Large intestine (tissue), 3 donors: ENCODE data around the gene KRT35. TPM values are rescaled to one million over a fixed set of nuclear protein-coding genes. Genes with fewer than 3 reads are reported as not detected.

Source experiments
- DNase-seq, 2 donors: peaks; one replicate each; pipeline versions ENCODE4 v3.0.0 to v3.0.0-alpha.2; 2013
- H3K27ac ChIP-seq: one replicate; pipeline ENCODE4 v1.5.1; 2013; ENCODE audit warnings: low read length
- H3K27me3 ChIP-seq: 2 replicates; pipeline ENCODE4 v1.6.1; 2013; ENCODE audit warnings: low read length; ENCODE audit not compliant: control insufficient read depth, insufficient read depth
- H3K36me3 ChIP-seq: 2 replicates; pipeline ENCODE4 v1.6.1; 2013; ENCODE audit warnings: low read length; ENCODE audit not compliant: control insufficient read depth, insufficient read depth
- H3K4me1 ChIP-seq: one replicate; pipeline ENCODE4 v1.6.1; 2013; ENCODE audit warnings: low read length; ENCODE audit not compliant: control insufficient read depth, insufficient read depth
- H3K4me3 ChIP-seq: one replicate; pipeline ENCODE4 v1.5.1; 2013; ENCODE audit warnings: low read length
- H3K9me3 ChIP-seq: one replicate; pipeline ENCODE4 v1.6.1; 2013; ENCODE audit warnings: mild to moderate bottlenecking, low read depth, low read length, moderate library complexity; ENCODE audit not compliant: control insufficient read depth
- WGBS: methylation state at CpG from one replicate; pipeline ENCODE4 v1.1.5; 2013; ENCODE audit warnings: low lambda C conversion rate; ENCODE audit not compliant: insufficient coverage; 5-methylcytosine and 5-hydroxymethylcytosine counted together
- polyA plus RNA-seq: library from polyadenylated mRNA; unstranded; fragments of 120-200 nt; gene quantifications from one replicate; pipeline ENCODE4 v1.2.1, GENCODE V29; 2013

Gene KRT35
- polyA plus RNA-seq, 1 donor: not detected

DNA sequence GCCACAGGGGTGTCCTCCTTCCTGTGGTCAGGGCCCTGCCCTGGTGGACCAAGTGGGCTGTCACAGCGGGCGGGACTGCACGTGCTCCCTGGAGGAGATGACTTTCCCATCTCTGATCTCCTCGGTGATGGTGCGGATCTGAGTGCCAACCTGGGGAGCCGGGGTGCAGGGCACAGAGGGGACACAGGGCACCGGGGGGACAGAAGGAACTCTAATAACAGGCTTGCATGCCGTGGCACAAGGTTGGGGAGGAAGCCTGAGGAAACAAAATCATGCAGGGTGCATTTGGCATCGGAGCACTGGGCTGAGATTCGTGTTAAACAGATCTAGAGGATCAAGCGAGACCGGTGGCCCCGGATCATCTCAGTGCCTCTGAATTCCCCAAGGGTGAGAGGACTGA lies 5.4 kb upstream of the KRT35 start:
- peaks cover 23% of the 10 kb centered on the region for H3K27me3 ChIP-seq
- no peak for DNase-seq

DNA sequence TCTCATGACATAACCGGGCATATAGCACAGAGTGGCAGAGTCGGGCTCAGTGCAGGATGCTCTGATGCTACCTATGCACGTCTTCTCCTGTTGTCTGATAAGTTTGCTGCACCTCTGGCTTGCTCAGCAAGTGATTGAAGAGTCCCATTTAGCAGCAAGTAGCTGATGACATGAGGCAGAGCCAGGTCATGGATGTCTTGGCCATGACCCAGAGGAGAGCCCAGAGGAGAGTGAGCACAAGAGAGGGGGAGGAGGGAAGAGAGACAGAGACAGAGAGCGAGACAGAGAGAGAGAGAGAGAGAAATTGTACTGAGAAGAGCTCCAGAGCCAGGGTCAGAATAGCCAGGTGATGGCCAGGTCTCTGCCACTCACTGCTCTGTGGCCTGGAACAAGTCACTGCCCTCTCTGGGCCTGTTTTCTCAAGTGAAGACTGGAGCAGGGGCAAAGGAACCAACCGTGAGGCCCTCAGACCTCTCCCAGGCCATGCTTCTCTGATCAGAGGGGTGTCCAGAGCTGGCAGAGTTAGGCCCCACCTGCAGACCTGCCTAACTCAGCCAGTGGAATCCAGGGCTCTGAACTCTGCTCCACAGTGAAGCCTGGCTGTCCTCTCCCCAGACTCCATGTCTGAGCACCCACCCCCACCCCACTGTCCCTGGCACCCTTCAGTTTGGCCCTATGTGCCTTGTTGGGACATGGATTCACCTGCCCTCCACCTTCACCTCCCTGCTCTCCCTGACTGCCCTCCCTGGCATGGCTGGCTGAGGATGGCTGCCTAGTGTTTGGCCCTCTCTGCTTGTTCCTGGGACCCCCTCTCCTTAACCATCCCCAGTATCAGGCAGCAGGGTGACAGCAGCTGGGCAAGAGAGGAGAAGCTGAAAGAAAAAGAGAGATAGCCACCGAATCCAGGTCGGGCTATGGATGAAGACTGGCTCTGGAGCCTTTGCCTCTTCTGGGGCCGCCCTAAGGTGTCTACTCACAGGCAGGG lies 4.3 kb upstream of the KRT35 start:
- no peaks in the 10 kb centered on the region for H3K9me3 ChIP-seq
- H3K4me3 ChIP-seq: no peak overlapping the region
- DNase-seq: no peak
- WGBS: no CpG with 5 or more reads among the region's 8 CpGs
- no peaks in the 10 kb centered on the region for H3K36me3 ChIP-seq
- H3K27ac ChIP-seq: no peak overlapping the region
- H3K4me1 ChIP-seq: no peaks in the 10 kb centered on the region
- H3K27me3 ChIP-seq: peaks cover 19% of the 10 kb centered on the region

More for the DNA sequence above, 5.4 kb upstream of the KRT35 start:
- WGBS: no CpG with 5 or more reads among the region's 13 CpGs
- no peaks in the 10 kb centered on the region for H3K9me3 ChIP-seq
- H3K36me3 ChIP-seq: no peaks in the 10 kb centered on the region
- no peak overlapping the region for H3K27ac ChIP-seq
- H3K4me3 ChIP-seq: no peak overlapping the region
- no peaks in the 10 kb centered on the region for H3K4me1 ChIP-seq

GRCh38 chr17:41483991-41484826 lies 3.3 kb upstream of the KRT35 start:
- H3K9me3 ChIP-seq: no peaks in the 10 kb centered on the region
- no peak overlapping the region for H3K27ac ChIP-seq
- H3K36me3 ChIP-seq: no peaks in the 10 kb centered on the region
- peaks cover 19% of the 10 kb centered on the region for H3K27me3 ChIP-seq
- H3K4me3 ChIP-seq: no peak overlapping the region
- DNase-seq: no peak
- H3K4me1 ChIP-seq: no peaks in the 10 kb centered on the region
- WGBS: no CpG with 5 or more reads among the region's 7 CpGs

DNA sequence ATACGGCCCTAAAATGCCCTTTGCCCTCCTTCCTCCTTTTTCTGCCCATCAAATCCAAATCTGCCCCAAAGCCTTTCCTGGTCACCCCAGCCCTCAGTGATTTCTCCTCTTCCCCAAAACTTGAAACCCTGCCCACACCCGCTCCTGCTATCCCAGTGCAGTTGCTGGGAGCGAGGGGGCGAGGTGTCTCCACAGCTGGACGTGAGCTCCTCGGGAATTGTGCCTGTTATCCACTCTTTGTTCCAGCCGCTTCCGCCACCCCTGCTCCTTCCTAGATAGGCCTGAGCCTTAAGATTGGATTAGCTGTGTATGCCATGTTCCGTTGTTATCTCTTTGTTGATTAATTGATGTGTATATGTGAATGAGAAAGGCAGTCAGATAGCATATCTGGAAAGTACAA lies 2.6 kb upstream of the KRT35 start:
- no CpG with 5 or more reads among the region's 9 CpGs for WGBS
- no peak overlapping the region for H3K4me3 ChIP-seq
- no peak for DNase-seq

GRCh38 chr17:41480581-41480980 lies 370 bp downstream of the KRT35 start:
- no CpG with 5 or more reads among the region's 10 CpGs for WGBS

More for the DNA sequence above, 2.6 kb upstream of the KRT35 start:
- no peak overlapping the region for H3K27ac ChIP-seq
- H3K4me1 ChIP-seq: no peaks in the 10 kb centered on the region
- H3K36me3 ChIP-seq: no peaks in the 10 kb centered on the region
- peaks cover 19% of the 10 kb centered on the region for H3K27me3 ChIP-seq
- H3K9me3 ChIP-seq: no peaks in the 10 kb centered on the region

DNA sequence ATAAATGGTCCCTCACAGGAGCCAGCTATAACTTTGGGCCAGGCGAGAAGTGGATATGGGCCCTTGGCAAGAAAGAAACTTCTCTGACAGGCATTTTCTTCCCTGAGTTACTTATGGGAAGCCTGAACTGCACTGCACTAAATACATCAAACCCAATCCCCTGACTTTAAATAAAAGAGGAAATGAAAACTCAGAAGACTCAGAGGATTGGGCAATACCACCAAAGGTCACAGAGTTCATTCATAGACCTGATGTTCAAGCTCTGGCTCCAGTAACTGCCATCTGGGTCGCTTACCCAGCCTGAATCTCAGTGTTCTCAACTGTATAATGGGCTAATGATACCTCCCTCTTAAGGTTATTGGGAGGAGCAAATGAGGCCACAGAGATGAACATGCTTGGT lies 815 bp downstream of the KRT35 start:
- no peaks in the 10 kb centered on the region for H3K36me3 ChIP-seq
- no peak overlapping the region for H3K27ac ChIP-seq
- H3K9me3 ChIP-seq: no peaks in the 10 kb centered on the region
- H3K4me1 ChIP-seq: no peaks in the 10 kb centered on the region
- H3K4me3 ChIP-seq: no peak overlapping the region
- no peak for DNase-seq
- H3K27me3 ChIP-seq: peaks cover 4% of the 10 kb centered on the region
- WGBS: no CpG with 5 or more reads among the region's 2 CpGs

More at GRCh38 chr17:41480581-41480980, 370 bp downstream of the KRT35 start:
- H3K4me3 ChIP-seq: no peak overlapping the region
- no peaks in the 10 kb centered on the region for H3K36me3 ChIP-seq
- H3K9me3 ChIP-seq: no peaks in the 10 kb centered on the region
- H3K4me1 ChIP-seq: no peaks in the 10 kb centered on the region
- peaks cover 4% of the 10 kb centered on the region for H3K27me3 ChIP-seq
- no peak for DNase-seq
- H3K27ac ChIP-seq: no peak overlapping the region

DNA sequence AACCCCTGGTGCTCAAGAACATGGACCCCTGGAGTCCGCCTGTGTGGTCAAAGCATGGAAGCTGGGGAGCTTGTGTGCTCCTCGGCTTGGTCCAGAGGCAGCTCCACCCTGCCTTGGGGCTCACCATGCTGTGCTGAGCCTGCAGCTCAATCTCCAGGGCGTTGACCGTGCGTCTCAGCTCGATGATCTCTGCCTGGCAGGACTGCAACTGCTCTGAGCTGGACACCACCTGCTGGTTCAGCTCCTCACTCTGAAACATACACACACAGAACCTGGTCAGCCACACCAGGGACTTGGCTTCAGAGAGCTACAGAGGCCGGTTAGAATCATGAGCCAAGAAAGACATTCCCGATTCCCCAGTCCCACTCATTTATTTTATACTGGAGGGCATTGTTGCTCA lies 2.7 kb downstream of the KRT35 start:
- no peak overlapping the region for H3K27ac ChIP-seq
- H3K4me1 ChIP-seq: no peaks in the 10 kb centered on the region
- peaks cover 2% of the 10 kb centered on the region for H3K27me3 ChIP-seq
- DNase-seq: no peak
- no peaks in the 10 kb centered on the region for H3K36me3 ChIP-seq
- H3K4me3 ChIP-seq: no peak overlapping the region
- no peaks in the 10 kb centered on the region for H3K9me3 ChIP-seq
- no CpG with 5 or more reads among the region's 8 CpGs for WGBS

DNA sequence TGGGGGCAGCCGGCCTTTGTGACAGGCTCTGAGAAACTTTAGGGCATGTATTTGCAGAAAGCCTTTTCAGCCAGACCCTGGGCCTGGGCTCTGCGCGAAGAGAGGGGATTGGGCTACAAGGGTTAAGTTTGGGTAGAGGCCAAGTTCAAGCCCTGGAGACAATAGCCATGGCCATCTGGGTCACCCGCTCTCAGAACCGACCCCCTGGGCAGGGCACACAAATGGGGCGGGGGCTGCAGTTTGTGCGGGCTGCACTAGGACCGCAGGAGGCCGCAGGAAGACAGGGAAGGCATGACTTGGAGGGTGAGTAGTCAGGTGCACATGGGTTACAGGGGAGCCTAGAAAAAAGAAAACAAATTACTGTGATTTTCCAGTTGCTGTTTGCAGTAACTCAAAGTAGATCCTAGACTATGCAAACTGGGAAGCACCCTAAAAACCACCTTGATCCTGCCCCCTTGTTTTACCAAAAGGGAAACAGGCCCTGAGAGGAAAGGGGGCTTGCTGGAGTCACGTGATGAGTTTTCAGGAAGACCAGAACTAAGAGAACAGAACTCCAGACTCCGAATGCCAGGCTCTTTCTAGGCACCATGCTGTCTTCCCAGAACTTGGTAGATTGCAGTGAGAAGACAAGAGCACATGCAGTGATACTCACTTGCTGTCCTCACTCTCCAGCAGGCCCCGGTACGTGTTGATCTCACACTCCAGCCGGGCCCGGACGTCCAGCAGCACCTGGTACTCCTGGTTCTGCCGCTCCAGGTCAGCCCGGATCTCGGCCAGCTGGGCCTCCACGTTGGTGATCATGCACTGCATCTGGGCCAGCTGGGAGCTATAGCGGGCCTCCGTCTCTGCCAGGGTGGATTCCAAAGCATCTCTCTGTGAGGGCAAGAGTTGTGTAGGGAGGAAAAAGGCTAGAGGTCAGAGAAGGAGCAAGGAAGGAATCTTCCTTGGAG lies 3.8 kb downstream of the KRT35 start:
- H3K36me3 ChIP-seq: no peaks in the 10 kb centered on the region
- H3K4me3 ChIP-seq: no peak overlapping the region
- no peaks in the 10 kb centered on the region for H3K4me1 ChIP-seq
- peaks cover 2% of the 10 kb centered on the region for H3K27me3 ChIP-seq
- no peaks in the 10 kb centered on the region for H3K9me3 ChIP-seq
- no peak for DNase-seq
- H3K27ac ChIP-seq: no peak overlapping the region
- no CpG with 5 or more reads among the region's 22 CpGs for WGBS

- H3K9me3 ChIP-seq: no peaks in the 10 kb centered on the region
- no peaks in the 10 kb centered on the region for H3K4me1 ChIP-seq
- WGBS: no CpG with 5 or more reads among the region's 4 CpGs
- no peak overlapping the region for H3K27ac ChIP-seq
- no peaks in the 10 kb centered on the region for H3K36me3 ChIP-seq
- DNase-seq: no peak
- H3K4me3 ChIP-seq: no peak overlapping the region
- peaks cover 2% of the 10 kb centered on the region for H3K27me3 ChIP-seq
Measured at GRCh38 chr17:41475421-41475820, 5.5 kb downstream of the KRT35 start.
